GM21515 (cell line): ENCODE measurements around the gene GLCCI1.
"Not testable (repeated sequence)": the region's sequence is repeated elsewhere in the genome, so short reads cannot be mapped to it uniquely, and the experiment has no call there.

ENCODE experiments used
- ATAC-seq: cut with Tn5 transposase; IDR thresholded peaks from one replicate; pipeline ENCODE4 v1.9.1; 2021; ENCODE audit not compliant: unreplicated experiment

GLCCI1 gene

GRCh38 chr7:8086239-8086638 lies 117.6 kb downstream of the GLCCI1 start:
- ATAC-seq, result no peak

DNA sequence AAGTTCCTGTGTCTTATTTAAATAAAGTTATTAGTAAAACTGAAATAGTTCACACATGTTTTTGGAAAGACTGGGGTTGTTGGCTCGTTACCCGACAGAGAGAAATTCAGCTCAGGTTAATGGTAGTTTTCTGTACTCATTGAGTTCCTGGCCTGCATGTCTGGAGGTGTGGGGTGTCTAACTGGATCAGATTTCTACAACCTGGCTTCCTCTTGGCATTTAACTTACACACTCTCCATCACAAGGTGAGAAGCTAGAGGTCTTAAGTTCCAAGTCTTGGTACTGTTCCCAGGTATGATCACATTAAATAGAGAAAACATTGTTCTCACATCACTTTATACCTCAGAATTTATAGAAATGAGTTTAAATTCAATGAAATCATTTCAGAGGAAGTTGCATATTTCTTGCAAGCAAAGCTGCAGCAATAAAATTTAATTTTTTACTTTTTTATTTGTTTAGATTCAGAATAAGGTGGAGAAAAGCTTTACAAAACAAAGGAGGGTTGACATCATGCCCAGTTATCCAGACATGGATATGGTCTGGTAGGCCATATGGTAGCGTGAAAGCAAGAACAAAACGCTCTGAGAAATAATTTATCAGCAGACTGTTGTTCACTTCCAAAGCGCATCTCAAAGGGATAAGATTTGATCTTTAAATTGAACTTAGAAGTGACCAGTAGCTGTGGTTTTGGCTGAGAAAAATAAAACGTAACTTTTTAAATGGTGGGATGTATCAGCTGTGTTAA lies 120.6 kb downstream of the GLCCI1 start:
- no peak for ATAC-seq

DNA sequence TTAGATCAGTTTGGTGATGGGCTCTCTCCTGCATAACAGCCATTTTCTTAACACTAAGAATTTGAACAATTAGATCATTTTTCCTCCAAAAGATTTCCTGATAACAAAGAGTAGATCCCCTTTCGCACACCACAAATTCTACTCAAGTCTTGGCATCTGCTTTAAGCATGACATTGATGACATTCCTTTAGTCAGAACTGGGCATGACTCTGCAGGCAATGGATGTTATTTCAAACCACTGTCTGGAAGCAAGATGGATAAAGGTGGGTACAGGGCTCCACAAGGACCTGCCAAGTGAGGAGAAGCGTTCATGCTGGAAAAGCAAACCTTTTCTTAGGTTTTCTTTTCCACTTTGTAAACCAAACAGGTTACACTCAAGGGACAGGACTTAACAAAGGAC lies 123.5 kb downstream of the GLCCI1 start:
- ATAC-seq, result no peak

DNA sequence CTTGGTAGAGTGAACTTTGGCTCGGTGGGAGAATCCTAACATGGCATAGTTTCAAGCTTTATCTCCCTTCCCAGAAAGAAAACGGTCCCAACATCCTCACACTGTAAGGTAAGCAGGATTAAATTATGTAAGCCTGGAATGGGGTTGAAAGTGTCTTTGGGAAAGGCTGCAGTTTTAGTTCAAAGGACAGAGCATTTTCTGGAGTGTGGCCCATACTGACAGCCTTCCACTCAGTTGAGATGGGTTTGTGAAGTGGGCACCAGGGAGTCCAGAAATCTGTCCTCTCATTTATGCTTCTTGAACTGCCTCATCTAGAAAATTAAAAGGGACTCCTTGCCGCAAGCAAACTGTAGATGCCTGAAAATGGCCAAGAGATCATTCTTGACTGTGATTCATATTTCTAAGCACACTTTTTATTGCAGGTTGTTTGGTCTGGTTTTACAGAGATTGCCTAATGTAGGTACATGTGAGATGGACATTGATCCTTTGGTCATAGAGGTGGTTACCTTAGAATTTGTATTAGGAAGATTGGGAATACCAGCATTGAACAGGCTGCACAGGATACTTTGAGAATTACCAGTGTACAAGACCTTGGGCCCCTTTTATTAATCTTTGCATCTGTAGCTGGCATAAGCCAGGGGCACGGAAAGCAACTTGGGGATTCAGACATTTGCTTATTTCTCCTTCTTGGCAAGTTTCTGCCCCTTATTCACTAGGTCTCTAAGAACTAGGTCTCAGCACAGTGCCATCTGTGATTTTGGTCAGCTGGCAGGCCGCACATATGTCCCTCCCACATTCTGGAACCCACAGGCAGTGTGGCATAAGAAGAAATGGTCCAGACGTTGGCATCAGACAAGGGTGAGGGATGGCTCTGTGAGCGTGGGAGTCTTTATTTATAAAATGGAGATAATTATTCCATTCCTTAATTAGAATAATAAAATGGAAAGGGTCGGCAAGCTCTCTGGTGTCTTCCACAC lies 125.9 kb downstream of the GLCCI1 start:
- ATAC-seq, result no peak

GRCh38 chr7:8101292-8101691 lies 132.7 kb downstream of the GLCCI1 start:
- not testable (repeated sequence) for ATAC-seq

DNA sequence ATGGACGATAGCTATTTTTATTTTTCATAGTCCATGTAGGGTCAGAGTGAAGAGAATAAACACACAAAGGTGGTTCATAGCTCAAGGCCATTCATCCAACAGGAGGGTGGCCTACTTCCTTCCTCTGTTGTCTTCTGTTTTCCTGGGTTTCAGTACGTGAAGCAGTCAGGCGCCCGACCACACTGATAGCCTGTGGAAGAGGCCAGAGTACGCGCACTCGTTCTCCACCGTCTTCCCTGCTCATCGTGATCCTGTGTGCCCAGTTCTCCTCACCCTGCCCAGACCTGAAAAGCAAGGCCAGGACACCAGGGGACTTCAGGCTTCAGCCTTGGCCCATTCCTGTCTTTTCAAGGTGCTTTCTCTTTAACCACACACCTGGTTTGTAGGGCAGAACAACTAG lies 134.7 kb downstream of the GLCCI1 start:
- no peak for ATAC-seq

GRCh38 chr7:8105449-8106095 lies 137.0 kb downstream of the GLCCI1 start:
- ATAC-seq, result no peak

DNA sequence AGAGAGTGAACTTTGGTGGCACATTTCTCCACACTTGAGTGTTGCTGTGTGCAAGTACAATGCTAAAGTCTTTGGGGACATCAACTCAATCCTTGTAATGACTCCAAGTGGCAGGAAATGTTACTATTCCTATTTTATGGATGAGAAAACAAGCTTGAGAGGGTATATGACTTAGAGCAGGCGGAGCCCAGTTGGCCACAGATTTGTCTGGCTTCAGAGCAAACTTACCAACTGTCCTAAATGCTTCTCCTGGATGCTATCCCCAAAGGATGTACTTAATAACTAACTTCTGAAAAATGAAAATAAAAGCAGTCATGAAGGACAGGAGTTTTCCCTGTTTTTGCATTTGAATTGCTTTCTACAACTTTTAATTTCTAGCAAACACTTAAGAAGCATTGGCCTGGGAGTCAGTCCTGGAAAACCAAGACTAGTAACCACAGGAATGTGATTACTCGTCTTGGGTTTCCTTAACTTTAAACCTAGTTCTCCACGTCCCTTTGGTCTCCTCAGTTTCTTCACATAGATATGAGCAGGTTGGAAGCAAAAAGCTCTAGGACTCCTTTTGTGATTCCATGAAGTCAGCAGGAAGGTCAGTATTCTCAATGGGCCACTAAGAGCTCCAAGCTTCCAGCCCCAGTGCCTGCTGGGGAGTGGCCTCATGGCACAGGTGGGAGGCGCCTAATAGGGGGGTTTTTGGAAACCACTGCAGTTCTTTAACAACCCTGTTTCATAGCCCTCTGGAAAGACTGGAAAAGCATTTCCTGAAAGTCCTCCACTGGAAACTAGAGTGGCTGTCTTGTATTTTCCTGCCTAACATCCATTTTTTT lies 140.8 kb downstream of the GLCCI1 start:
- no peak for ATAC-seq

DNA sequence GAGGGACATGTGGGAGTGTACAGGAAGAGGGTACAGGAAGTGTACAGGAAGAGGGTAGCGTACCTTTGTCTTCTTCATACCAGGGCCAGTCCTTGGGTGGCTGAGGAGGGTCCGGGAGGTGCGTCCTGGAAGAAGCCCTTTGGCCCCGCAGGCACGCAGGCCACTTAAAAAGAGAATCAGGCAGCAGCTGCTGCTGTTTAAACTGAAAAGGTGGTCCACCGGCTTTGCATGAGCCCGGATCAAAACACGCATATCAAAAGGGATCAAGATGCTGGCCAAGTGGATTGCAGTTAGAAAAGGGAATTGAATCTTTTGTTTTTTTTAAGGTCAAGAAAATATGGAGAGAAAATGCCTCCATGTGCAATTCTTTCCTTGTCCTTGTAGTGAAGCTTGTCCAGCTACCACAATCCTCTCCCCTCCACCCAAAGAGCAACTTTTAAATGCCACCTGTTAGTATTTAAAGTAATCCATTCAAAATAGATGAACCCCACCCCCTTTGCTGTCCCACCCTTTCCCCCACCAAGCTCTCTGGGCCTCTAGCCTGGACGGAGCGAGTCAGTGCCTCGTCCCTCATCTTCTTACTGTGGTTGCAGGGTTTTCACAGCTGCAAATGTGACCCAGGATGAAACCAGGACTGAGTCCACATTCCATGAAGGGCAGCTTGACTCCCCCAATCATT lies 142.8 kb downstream of the GLCCI1 start:
- no peak for ATAC-seq

- ATAC-seq, result no peak
Observed at GRCh38 chr7:8112685-8113084, 144.1 kb downstream of the GLCCI1 start.

DNA sequence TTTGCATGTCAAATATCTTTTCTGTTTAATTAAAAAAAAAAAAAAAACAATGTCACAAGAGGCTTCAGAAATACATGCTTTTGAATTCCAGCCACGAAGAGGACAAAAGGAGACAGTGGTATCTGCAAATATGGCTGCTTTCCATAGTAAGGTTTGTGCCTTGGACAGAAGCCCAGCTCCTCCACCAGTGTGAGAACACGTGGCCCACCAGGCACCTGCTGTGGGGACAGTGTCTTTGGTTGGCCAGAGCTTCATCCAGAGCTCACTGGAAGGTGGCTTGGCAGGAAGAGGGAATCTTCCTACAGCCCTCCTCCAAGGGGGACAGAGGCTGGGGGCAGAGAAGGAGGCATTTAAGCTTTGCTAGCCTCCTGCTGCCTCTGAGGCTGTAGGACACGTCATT lies 144.6 kb downstream of the GLCCI1 start:
- no peak for ATAC-seq

DNA sequence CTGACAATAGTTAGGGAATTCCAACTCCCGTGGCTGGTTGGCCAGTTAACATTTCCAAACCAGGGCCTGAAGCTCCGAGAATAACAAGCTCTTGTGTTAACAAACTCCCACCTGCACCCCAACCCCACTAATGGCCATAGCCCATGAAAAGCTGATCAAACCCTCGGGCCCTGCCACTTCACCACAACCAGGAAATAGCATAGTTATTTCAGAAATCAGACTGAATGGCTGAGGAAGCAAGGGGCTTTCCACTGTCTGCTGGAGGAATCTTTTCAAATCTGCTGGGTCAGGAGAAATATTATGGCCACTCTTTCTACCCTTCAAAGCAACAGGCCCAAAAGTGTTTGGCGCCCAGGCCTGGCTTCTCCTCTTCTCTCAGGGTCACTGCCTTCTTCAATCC lies 145.6 kb downstream of the GLCCI1 start:
- no peak for ATAC-seq

GRCh38 chr7:8115547-8116402 lies 147.2 kb downstream of the GLCCI1 start:
- ATAC-seq, result peak; percentile 78

- ATAC-seq, result no peak
Observed at GRCh38 chr7:8117195-8117594, 148.6 kb downstream of the GLCCI1 start.

- no peak for ATAC-seq
Observed at GRCh38 chr7:8119262-8119661, 150.7 kb downstream of the GLCCI1 start.

GRCh38 chr7:8120390-8121058 lies 151.9 kb downstream of the GLCCI1 start:
- no peak for ATAC-seq

GRCh38 chr7:8121243-8121642 lies 152.6 kb downstream of the GLCCI1 start:
- no peak for ATAC-seq

- ATAC-seq, result peak; percentile 66
Observed at GRCh38 chr7:8125680-8126444, 157.3 kb downstream of the GLCCI1 start.
